ENCODE measurements around the gene CTNNB1.
"Not testable (repeated sequence)": the region's sequence is repeated elsewhere in the genome, so short reads cannot be mapped to it uniquely, and the experiment has no call there.

The CTNNB1 gene

DNA sequence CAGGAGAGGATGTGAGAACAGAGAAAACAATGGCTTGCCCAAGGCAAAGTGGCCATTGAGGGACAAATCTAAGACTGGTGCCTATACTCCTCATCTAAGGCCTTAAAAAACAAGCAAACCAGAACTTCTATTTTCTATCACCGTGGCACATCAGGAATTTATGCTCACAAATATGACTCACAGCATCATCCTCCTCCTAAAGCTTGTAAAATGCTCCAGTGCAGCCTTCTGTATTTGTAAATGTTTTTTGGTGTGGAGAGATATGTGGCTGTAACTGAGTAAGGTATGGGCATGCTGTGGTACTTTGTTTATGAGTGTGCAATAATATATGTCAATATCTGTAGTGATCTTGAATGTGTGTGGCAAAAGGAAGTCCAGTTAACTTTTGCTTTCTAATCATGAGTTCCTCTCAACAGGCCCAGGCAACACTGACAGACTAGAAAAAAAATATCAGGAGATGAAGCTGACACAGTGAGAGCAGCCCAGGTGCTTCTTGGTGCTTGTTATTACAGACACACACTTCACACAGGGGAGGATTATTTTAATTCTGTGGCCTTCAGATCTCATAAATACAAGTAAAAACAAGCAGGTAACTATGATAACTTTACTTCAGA is 60.3 kb downstream of the CTNNB1 start:
- DNase-seq: no peak

DNA sequence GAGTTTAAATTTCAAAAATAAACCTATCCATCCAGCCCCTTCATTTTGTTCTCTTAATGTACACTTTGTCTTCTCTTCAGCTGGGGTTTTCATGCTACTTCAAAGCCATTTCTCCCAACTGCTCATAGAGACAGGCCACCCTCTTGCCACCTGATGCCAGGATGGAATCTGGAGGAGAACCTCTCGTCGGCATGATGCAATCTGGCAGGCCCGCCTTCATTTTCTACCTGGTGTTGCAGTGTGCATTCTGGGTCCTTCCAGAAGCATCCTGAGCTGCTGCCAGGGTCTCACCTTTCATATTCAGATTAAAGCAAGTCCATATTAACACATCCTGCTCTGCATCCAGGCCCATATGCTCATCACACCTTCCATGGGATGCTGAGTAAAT is 60.8 kb downstream of the CTNNB1 start:
- no peak for DNase-seq

GRCh38 chr3:41265011-41265545 is 65.8 kb downstream of the CTNNB1 start:
- DNase-seq: no peak

- no peak for DNase-seq
Observed at GRCh38 chr3:41265823-41266273, 66.5 kb downstream of the CTNNB1 start.

- no peak for DNase-seq
Observed at GRCh38 chr3:41267975-41268640, 68.8 kb downstream of the CTNNB1 start.

GRCh38 chr3:41272667-41273066 is 73.4 kb downstream of the CTNNB1 start:
- DNase-seq: no peak

- DNase-seq: peak; percentile 73
Observed at GRCh38 chr3:41274944-41275668, 75.8 kb downstream of the CTNNB1 start.

GRCh38 chr3:41276191-41276590 is 76.9 kb downstream of the CTNNB1 start:
- DNase-seq: no peak

- DNase-seq: no peak
Observed at GRCh38 chr3:41277790-41278465, 78.6 kb downstream of the CTNNB1 start.

DNA sequence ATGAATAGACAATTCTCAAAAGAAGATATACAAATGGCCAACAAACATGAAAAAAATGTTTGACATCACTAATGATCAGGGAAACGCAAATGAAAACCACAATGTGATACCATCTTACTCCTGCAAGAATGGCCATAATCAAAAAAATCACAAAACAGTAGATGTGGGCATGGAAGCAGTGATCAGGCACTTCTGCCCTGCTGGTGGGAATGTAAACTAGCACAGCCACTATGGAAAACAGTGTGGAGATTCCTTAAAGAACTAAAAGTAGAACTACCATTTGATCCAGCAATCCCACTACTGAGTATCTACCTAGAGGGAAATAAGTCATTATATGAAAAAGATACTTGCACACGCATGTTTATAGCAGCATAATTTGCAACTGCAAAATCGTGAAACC is 85.6 kb downstream of the CTNNB1 start:
- not testable (repeated sequence) for DNase-seq

DNA sequence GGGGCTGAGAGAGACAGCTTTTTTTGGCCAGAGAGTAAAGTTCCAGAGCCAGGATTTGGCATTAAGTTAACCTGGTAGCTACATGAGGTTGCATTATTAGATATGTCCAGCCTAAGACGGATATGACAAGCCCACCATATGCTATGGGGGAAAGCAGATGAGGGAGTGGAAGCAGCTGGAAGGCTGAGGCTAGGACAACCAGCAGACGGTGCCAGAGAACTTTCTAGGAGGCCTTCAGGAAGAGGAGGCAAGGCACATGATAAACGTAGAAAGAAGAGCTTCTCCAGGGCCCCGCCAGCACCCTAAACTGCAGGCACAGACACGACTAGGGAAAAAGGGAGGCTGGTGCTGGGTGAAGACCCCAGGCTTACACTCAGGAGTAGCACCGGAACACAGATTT is 87.0 kb downstream of the CTNNB1 start:
- DNase-seq: no peak

- DNase-seq: no peak
Observed at GRCh38 chr3:41288785-41289184, 89.5 kb downstream of the CTNNB1 start.

Data from islet precursor cell (in vitro differentiated cells).